Choroid plexus epithelial cell (primary cell): ENCODE measurements around the gene NPB.

Source experiments
- DNase-seq: peaks from one replicate; pipeline ENCODE4 v3.0.0-alpha.2; 2010; ENCODE audit warnings: low read depth
- H3K4me3 ChIP-seq: 2 replicates; pipeline ENCODE4 v1.5.1; 2011; ENCODE audit warnings: low read depth, mild to moderate bottlenecking, control low read depth, low read length, moderate library complexity
- TF ChIP-seq, protein P1 (sequence below): conservative IDR thresholded peaks from 2 replicates; pipeline ENCODE4 v1.5.1; 2011; ENCODE audit warnings: low read depth, mild to moderate bottlenecking, control low read depth, inconsistent platforms, low read length, moderate library complexity

NPB gene

DNA sequence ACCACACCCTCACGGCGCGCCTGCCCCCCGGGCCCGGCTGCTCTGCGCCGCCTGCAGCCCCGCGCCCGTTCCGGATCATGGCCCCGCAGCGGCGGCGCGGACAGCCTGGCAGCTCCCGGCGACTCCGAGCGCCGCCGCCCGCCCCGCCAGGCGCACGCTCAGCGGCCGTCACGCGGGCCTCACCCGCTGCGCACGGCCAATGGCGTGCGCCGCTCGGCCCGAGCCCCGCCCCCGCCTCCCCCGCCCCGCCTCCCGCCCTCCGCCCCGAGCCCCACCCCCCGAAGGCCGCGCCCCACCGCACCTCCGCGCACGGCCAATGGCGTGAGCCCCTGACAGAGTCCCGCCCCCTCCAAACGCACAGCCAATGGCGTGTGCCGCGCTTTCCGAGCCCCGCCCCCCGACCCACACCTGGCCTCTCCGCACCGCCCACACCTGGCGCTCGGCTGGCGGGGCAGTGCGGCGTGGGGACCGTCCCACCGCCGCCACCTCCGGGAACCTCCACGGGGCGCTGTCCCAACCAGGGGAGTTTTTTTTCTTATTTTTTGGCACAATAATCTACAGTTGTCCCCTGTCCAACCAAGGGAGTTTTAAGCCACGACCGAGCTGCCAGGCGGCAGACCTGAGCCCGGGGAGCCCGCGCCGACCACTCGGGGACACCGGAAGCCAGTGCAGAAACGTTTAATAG lies 9.4 kb downstream of the NPB start, which contains the start of gene PCYT2:
PCYT2 (minus strand) TSS at position 123 of the 685 bp plus-strand sequence; CDS start at position 79, 44 bp downstream.
- TF ChIP-seq, protein P1, sequence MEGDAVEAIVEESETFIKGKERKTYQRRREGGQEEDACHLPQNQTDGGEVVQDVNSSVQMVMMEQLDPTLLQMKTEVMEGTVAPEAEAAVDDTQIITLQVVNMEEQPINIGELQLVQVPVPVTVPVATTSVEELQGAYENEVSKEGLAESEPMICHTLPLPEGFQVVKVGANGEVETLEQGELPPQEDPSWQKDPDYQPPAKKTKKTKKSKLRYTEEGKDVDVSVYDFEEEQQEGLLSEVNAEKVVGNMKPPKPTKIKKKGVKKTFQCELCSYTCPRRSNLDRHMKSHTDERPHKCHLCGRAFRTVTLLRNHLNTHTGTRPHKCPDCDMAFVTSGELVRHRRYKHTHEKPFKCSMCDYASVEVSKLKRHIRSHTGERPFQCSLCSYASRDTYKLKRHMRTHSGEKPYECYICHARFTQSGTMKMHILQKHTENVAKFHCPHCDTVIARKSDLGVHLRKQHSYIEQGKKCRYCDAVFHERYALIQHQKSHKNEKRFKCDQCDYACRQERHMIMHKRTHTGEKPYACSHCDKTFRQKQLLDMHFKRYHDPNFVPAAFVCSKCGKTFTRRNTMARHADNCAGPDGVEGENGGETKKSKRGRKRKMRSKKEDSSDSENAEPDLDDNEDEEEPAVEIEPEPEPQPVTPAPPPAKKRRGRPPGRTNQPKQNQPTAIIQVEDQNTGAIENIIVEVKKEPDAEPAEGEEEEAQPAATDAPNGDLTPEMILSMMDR: no peak
- peak within 1 kb of the TSS; percentile 75 for H3K4me3 ChIP-seq

DNA sequence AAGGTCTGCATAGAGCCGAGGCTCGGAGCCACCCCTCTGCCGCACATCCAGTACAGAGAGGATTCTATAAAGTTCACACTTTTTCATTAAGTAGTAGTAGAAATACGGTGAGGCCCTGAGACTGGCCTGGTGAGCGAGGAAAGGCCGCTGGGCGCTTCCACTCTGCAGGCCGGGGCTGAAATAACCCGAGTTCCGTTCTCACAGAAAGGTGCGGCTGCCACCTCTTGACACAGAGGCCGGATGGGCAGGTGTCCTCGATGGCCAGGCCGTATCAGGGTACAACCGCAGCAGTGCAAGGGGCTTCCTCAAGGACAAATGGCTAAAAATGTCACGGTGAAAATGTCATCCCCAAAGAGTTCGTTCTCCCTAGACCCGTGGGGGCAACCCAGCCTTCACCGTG lies 9.9 kb downstream of the NPB start:
- TF ChIP-seq, protein P1: no peak
- H3K4me3 ChIP-seq: no peak overlapping the region
- DNase-seq: no peak

More for the DNA sequence above, 9.4 kb downstream of the NPB start, which contains the start of gene PCYT2:
- DNase-seq: peak; percentile 88

DNA sequence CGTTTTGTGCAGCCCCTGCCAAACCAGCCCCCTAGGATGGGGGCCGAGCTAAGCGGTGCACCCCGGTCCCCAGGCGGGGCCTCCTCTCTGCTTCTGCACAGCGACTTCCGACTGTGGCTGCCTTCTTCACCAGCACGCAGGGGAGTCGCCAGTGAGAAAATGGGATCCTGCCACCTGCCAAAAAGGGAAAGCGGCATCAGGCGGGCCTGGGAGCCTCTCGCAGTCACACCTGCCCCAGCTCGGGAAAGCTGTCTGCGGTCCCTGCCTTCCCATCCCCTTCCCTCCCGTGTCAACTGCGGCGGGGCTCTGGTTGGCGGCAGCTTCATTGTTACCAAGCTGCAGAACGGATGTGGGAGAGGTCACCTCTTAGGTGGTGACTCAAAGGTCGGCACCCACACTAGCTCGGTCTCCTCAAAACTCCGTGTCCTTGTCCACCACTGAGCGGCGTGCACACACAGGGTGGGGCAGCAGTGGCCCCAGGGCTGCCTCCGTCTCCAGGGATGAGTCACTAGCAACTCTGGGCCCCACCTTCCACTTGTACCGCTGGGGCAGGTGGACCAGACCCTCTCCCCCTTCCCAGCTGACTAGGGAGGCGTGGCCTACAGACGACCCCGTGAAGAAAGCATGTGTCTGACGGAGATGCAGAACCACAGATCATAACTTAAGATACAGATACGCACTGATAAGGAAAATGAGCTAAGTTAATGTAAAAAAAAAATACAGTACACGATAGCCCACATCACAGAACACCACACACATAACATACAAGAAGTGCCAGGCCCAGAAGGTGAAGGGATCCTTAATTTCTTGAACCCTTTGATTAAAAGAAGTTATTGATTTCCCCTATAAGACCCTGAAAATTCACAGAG lies 10.6 kb downstream of the NPB start:
- TF ChIP-seq, protein P1: no peak
- H3K4me3 ChIP-seq: no peak overlapping the region
- no peak for DNase-seq

DNA sequence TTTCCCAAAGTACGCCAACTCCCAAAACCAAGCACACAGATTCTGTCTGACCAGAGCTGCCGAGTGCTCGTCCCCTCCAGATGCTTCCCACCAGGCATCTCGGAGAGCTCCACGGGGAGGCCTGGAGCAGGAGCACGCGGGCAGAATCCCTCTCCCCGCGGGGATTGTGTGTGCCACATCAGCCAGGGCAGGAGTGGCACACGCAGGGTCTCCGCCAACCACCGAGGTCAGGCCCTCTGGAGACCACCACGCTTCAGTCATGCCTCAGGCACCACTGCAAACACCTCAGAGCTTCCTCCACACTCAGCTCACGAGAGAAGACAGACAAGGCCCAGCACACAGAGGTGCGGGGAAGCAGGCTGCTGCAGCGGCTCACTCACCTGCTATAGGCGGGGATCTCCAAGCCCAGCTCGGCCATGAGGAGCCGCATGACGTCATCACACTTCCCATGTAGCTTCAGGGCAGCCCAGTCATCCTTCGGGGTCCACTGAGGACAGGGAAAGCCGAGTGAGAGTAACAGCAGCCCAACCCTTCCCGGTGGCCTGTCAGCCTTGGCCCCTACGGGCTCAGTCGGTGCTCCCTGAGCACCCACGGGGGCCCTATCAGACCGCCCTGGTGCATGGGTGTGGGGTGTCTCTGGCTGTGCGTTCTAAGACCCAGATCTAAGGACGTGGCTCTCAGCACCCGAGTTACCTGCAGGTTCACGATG lies 11.5 kb downstream of the NPB start:
- TF ChIP-seq, protein P1: no peak
- DNase-seq: no peak
- H3K4me3 ChIP-seq: no peak overlapping the region

DNA sequence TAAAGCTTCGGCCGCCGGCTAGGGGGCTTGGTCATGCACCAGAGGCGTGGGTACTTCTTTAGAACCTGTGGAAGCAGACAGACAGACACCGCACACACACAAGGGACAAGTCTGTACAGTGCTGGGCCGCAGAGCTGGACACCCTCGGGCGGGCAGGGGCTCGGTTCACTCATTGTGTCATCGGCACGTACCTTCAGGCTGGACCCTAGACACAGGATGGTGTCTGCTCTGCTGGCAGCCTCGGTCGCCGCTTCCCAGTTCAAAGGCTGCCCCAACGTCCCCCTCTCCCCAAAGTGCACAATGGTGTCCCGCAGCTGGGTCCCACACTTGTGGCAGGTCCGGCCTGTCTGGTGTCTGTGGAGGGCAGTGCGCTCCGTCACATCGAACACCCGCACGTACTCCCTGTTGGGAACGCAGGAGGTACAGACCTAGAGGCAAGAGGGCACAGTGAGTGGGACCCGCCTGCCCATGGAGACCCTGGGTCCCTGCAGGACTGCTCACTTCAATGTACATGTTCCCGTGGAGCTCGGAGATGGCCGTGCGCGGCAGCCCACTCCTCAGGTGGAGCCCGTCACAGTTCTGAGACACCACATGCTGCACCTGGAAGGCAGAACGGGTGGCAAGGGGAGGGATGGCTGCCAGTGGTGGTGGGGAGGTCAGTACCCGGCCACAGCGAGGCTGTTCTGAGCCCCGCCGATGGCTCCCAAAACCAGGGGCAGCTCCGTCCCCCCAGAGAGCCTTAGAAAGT lies 12.2 kb downstream of the NPB start:
- no peak for DNase-seq
- TF ChIP-seq, protein P1: no peak
- no peak overlapping the region for H3K4me3 ChIP-seq

DNA sequence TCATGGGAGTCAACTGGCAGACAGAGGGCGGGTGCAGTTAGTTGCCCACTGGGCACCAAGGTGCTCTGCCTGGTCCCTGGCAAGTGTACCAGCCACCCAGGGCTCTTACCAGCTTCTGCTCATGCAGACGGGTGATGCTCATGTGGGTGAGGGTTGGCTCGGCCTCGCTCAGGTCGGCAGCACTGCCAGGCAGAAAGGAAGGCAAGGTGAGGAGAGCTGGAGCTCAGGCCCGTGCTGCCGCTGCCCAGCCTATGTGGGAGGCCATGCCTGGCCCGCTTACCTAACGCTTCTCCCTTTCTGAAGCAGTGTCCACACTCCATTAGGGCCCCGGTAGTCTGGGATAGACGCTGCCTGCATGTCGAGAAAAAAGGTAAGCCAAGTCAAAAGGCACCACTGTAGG lies 13.3 kb downstream of the NPB start:
- TF ChIP-seq, protein P1: no peak
- DNase-seq: no peak
- no peak overlapping the region for H3K4me3 ChIP-seq
